Measurements from ENCODE around the gene RPSA. TPM values are rescaled to one million over a fixed set of nuclear protein-coding genes. Genes with fewer than 3 reads are reported as not detected.
"Not testable (repeated sequence)": the region's sequence is repeated elsewhere in the genome, so short reads cannot be mapped to it uniquely, and the experiment has no call there.

RPSA gene
- total RNA-seq, 1 donor from 2014 or later = 2,720 TPM

- no peak for DNase-seq (ENCODE audit: low read depth)
- no peak overlapping the region for H3K4me3 ChIP-seq (ENCODE audit: low read depth, low read length)
- no peak for TF ChIP-seq CTCF (conservative IDR thresholded peaks at IDR 0.05; ENCODE audit: low read depth, low read length)
These were observed 49.6 kb downstream of the RPSA start for GRCh38 chr3:39456159-39456558.

GRCh38 chr3:39457361-39457760 lies 50.8 kb downstream of the RPSA start:
- DNase-seq (ENCODE audit: low read depth) = no peak
- TF ChIP-seq CTCF (conservative IDR thresholded peaks at IDR 0.05; ENCODE audit: low read depth, low read length) = no peak
- no peak overlapping the region for H3K4me3 ChIP-seq (ENCODE audit: low read depth, low read length)

DNA sequence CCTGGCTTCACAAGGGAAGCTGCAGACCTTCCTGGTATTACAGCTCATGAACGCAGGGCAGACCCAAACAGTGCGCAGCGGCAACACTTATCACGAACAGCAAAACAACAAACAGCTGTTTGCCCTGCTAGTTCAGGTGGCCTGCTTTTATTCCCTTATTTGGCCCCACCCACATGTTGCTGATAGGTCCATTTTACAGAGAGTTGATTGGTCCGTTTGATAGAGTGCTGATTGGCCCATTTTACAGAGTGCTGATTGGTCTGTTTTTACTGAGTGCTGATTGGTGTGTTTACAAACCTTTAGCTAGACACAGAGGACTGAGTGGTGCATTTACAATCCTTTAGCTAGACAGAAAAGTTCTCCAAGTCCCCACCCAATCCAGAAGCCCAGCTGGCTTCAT lies 52.1 kb downstream of the RPSA start:
- DNase-seq (ENCODE audit: low read depth); H3K4me3 ChIP-seq (ENCODE audit: low read depth, low read length): not testable (repeated sequence)

DNA sequence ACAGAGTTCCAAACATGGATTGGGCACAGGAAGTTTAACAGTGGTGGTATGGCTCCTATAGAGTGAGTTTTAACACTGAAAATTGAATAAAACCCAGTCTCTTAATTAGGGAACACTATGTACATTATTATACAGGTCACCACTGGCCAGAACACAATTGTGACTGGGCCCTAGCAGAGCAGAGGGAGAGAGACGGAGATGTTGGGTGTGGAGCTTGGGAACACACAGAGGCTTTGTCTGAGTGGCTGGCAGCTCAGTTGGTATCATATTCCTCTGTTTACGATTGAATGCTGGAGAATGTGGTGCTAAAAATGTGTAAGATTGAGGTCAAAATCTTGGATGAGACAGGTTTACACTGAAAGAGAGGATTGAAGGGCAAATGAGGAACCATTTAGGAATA lies 54.2 kb downstream of the RPSA start:
- no peak for DNase-seq (ENCODE audit: low read depth)
- TF ChIP-seq CTCF (conservative IDR thresholded peaks at IDR 0.05; ENCODE audit: low read depth, low read length) = no peak
- no peak overlapping the region for H3K4me3 ChIP-seq (ENCODE audit: low read depth, low read length)

Other genes with a start within 250 kb of the RPSA start
- gene XIRP1, start 214.1 kb upstream of the RPSA start, total RNA-seq = 0.12 TPM in 1 of 2 replicates, not detected in the other
- gene CX3CR1, start 126.7 kb upstream of the RPSA start, total RNA-seq = not detected in 2 replicates
- gene CCR8, start 77.0 kb upstream of the RPSA start, total RNA-seq = not detected in 2 replicates
- 20.8 and 29.7 TPM in 2 replicates for gene SLC25A38, start 23.4 kb upstream of the RPSA start, total RNA-seq
- 0.35 TPM in 1 of 2 replicates, not detected in the other for gene MOBP, start 61.0 kb downstream of the RPSA start, total RNA-seq

Measured in epithelial cell of proximal tubule (primary cell).